ENCODE results near the gene UQCRC1. TPM values are rescaled to one million over a fixed set of nuclear protein-coding genes. Genes with fewer than 3 reads are reported as not detected.

The UQCRC1 gene
- total RNA-seq, 1 experiment from 2014 or later = 323 TPM

GRCh38 chr3:48571938-48572337, 37.5 kb downstream of the UQCRC1 start:
- no peak for DNase-seq (ENCODE audit: low spot score)
- Mint-ChIP-seq H3K4me3 (no peak overlapping the region), H3K4me1 (no peaks in the 10 kb centered on the region), H3K9me3 (no peaks in the 10 kb centered on the region), H3K27me3 (ENCODE audit: low read depth) (no peaks in the 10 kb centered on the region), H3K27ac (no peak overlapping the region), H3K36me3 (no peaks in the 10 kb centered on the region)
- ATAC-seq = no peak
- CTCF ChIA-PET = no interaction called here
- POLR2A ChIA-PET = no interaction called here
- TF ChIP-seq FOXP1 (CRISPR knock-in tag; IDR thresholded peaks at IDR 0.05; ENCODE audit: borderline replicate concordance) = no peak
- no peak for TF ChIP-seq E2F1 (CRISPR knock-in tag; IDR thresholded peaks at IDR 0.05)
- no peak for TF ChIP-seq ZNF121 (CRISPR knock-in tag; IDR thresholded peaks at IDR 0.05)
- TF ChIP-seq ATF2 (CRISPR knock-in tag; IDR thresholded peaks at IDR 0.05; ENCODE audit: borderline replicate concordance, low read depth) = no peak
- TF ChIP-seq FOXP4 (CRISPR knock-in tag; IDR thresholded peaks at IDR 0.05) = no peak
- TF ChIP-seq NR1H2 (CRISPR knock-in tag; IDR thresholded peaks at IDR 0.05) = no peak
- TF ChIP-seq MAX (CRISPR knock-in tag; IDR thresholded peaks at IDR 0.05) = no peak
- no peak for TF ChIP-seq ELF4 (CRISPR knock-in tag; IDR thresholded peaks at IDR 0.05; ENCODE audit: low read depth)
- TF ChIP-seq E2F5 (CRISPR knock-in tag; IDR thresholded peaks at IDR 0.05) = no peak
- no peak for TF ChIP-seq ZNF232 (CRISPR knock-in tag; IDR thresholded peaks at IDR 0.05)
- TF ChIP-seq ZMAT4 (CRISPR knock-in tag; IDR thresholded peaks at IDR 0.05) = no peak
- TF ChIP-seq NFYB (CRISPR knock-in tag; conservative IDR thresholded peaks at IDR 0.05; ENCODE audit: low read depth) = no peak
- no peak for TF ChIP-seq RELA (CRISPR knock-in tag; IDR thresholded peaks at IDR 0.05; ENCODE audit: borderline replicate concordance)
- TF ChIP-seq ZNF263 (CRISPR knock-in tag; IDR thresholded peaks at IDR 0.05; ENCODE audit: low read depth) = no peak
- TF ChIP-seq TP53 (CRISPR knock-in tag; IDR thresholded peaks at IDR 0.05) = no peak

- Mint-ChIP-seq H3K27ac (no peak overlapping the region), H3K4me1 (no peaks in the 10 kb centered on the region), H3K9me3 (no peaks in the 10 kb centered on the region), H3K36me3 (no peaks in the 10 kb centered on the region), H3K4me3 (no peak overlapping the region), H3K27me3 (ENCODE audit: low read depth) (no peaks in the 10 kb centered on the region)
- ChIA-PET POLR2A (no interaction called here), CTCF (interaction anchor here (1.4 to 1.8 kb wide), 3 partner anchors 9 to 65 kb away, joined by 3 to 6 read pairs (median 3); partner anchors contain the start of gene SLC26A6)
- TF ChIP-seq ATF2 (CRISPR knock-in tag; IDR thresholded peaks at IDR 0.05; ENCODE audit: borderline replicate concordance, low read depth) (no peak), CREB1 (CRISPR knock-in tag; IDR thresholded peaks at IDR 0.05) (no peak)
- ATAC-seq (no peak), DNase-seq (ENCODE audit: low spot score) (no peak)
Observed at GRCh38 chr3:48569808-48570450, 39.5 kb downstream of the UQCRC1 start.

Data from WTC11 (cell line).